ENCODE measurements around the gene FHL2.

Gene FHL2

GRCh38 chr2:105397025-105397722, 1.7 kb downstream of the FHL2 start:
- no peak for DNase-seq (ENCODE audit: low read depth)

GRCh38 chr2:105396254-105397024, 2.4 kb downstream of the FHL2 start:
- DNase-seq (ENCODE audit: low read depth): no peak

GRCh38 chr2:105395691-105396090, 3.2 kb downstream of the FHL2 start:
- no peak for DNase-seq (ENCODE audit: low read depth)

- DNase-seq (ENCODE audit: low read depth): no peak
Observed at GRCh38 chr2:105394951-105395611, 3.8 kb downstream of the FHL2 start.

GRCh38 chr2:105393373-105394055, 5.3 kb downstream of the FHL2 start:
- DNase-seq (ENCODE audit: low read depth): no peak

GRCh38 chr2:105391763-105392662, 6.8 kb downstream of the FHL2 start:
- DNase-seq (ENCODE audit: low read depth): no peak

GRCh38 chr2:105391058-105391627, 7.7 kb downstream of the FHL2 start:
- DNase-seq (ENCODE audit: low read depth): no peak

- DNase-seq (ENCODE audit: low read depth): no peak
Observed at GRCh38 chr2:105390454-105390853, 8.4 kb downstream of the FHL2 start.

- no peak for DNase-seq (ENCODE audit: low read depth)
Observed at GRCh38 chr2:105388971-105389381, 9.9 kb downstream of the FHL2 start.

GRCh38 chr2:105387225-105387624, 11.6 kb downstream of the FHL2 start:
- DNase-seq (ENCODE audit: low read depth): no peak

- no peak for DNase-seq (ENCODE audit: low read depth)
Observed at GRCh38 chr2:105385731-105386540, 12.9 kb downstream of the FHL2 start.

GRCh38 chr2:105384861-105385260, 14.0 kb downstream of the FHL2 start:
- no peak for DNase-seq (ENCODE audit: low read depth)

GRCh38 chr2:105384216-105384615, 14.6 kb downstream of the FHL2 start:
- no peak for DNase-seq (ENCODE audit: low read depth)

GRCh38 chr2:105383432-105384166, 15.3 kb downstream of the FHL2 start:
- DNase-seq (ENCODE audit: low read depth): no peak

GRCh38 chr2:105382177-105382576, 16.7 kb downstream of the FHL2 start:
- DNase-seq (ENCODE audit: low read depth): no peak

- no peak for DNase-seq (ENCODE audit: low read depth)
Observed at GRCh38 chr2:105381101-105381668, 17.7 kb downstream of the FHL2 start.

GRCh38 chr2:105380432-105381100, 18.3 kb downstream of the FHL2 start:
- no peak for DNase-seq (ENCODE audit: low read depth)

GRCh38 chr2:105379741-105380186, 19.1 kb downstream of the FHL2 start:
- DNase-seq (ENCODE audit: low read depth): no peak

All from activated T-helper 9 cell treated with anti-CD3 and anti-CD28 coated beads, Interleukin-2, amount 50 U/mL, for 16 hours (primary cell).